ENCODE data around the gene MAPKAPK3. TPM values are rescaled to one million over a fixed set of nuclear protein-coding genes. Genes with fewer than 3 reads are reported as not detected.

The MAPKAPK3 gene
- total RNA-seq = 122 and 213 TPM in 2 replicates

GRCh38 chr3:50617096-50617791, at the start of gene MAPKAPK3:
TSS of gene MAPKAPK3 (plus strand) at chr3:50617151. CDS start at chr3:50617566, 415 bp downstream.

GRCh38 chr3:50567386-50568167, 49.4 kb upstream of the MAPKAPK3 start, which contains the start of gene C3orf18:
TSS of gene C3orf18 (minus strand) at chr3:50567747. CDS start at chr3:50565699, 2,048 bp downstream.

GRCh38 chr3:50568947-50569749, 47.8 kb upstream of the MAPKAPK3 start, which contains the start of gene HEMK1:
TSS of gene HEMK1 (plus strand) at chr3:50569522. CDS start at chr3:50571105, 1,583 bp downstream.

DNA sequence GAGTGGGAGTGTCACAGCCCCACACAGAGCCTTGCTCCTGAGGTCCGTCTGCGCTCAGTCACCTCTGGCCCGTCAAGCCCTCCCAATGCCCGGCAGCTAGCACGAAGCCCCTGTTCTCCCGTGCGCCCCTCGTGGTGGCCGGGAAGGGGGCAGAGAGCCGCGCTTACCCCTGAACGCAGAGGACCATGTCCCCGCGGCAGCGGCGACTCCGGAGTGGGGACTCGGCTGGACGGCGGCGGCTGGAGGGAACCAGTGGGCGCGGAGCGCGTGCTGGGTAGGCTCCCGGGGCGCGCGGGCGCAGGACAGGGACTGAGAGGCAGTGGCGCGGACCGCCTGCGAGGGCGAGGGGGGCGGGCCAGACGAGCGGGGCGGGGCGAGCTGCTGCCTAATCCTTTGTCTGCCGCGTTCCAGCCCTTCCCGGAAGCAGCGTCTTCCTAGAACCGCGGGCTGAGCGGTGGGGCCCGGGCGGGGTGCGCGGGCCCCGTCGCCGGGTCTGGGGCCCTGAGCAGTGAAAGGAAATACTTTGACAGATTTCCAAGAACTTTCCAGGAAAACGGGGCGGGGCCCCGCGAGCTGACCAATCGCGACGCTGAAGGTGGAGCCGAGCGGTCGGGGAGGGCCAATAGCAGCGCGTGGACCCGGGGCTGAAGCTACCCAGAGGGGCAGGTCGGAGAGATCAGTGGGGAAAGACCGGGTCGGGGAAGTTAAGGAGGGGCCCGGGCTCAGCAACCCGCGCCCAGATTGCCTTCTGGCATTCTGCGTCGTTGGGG, 5.3 kb upstream of the MAPKAPK3 start, which contains the start of gene CISH:
Gene CISH, minus strand, starts transcription at position 311 of the 770 bp plus-strand sequence. Its CDS starts 124 bp downstream, at position 187.

GRCh38 chr3:50674349-50675178, 57.6 kb downstream of the MAPKAPK3 start, which contains the start of gene DOCK3:
TSS of gene DOCK3 (plus strand) at chr3:50674927. CDS start at chr3:50675264, 337 bp downstream.

Small RNA genes within 50 kb of the gene (small RNA-seq; reads per million reads assigned to genes)
- gene MIR4787 (0.11 reads per million), gene PPIAP69 (not detected)

Other genes starting within 250 kb of the MAPKAPK3 start
- not detected in 2 replicates for gene CACNA2D2, start 113.5 kb upstream of the MAPKAPK3 start, total RNA-seq
- 7.2 and 8.5 TPM in 2 replicates for gene C3orf18, start 49.4 kb upstream of the MAPKAPK3 start, total RNA-seq
- gene HEMK1, start 47.6 kb upstream of the MAPKAPK3 start, total RNA-seq = 6.6 and 11.5 TPM in 2 replicates
- 0.78 and 1.1 TPM in 2 replicates for gene CISH, start 5.4 kb upstream of the MAPKAPK3 start, total RNA-seq
- gene DOCK3, start 57.8 kb downstream of the MAPKAPK3 start, total RNA-seq = under 0.01 and 0.20 TPM in 2 replicates

Measured in subcutaneous preadipocyte (primary cell).